ENCODE results near the gene IMP4.

The IMP4 gene

GRCh38 chr2:130336877-130337734 lies 5.6 kb upstream of the IMP4 start:
- peak; percentile 14 for DNase-seq

GRCh38 chr2:130337735-130338325 lies 4.9 kb upstream of the IMP4 start:
- DNase-seq, result no peak

- DNase-seq, result no peak
Observed at GRCh38 chr2:130338793-130339345, 3.8 kb upstream of the IMP4 start.

GRCh38 chr2:130339885-130340745 lies 2.6 kb upstream of the IMP4 start:
- DNase-seq, result no peak

- peak; percentile 15 for DNase-seq
Observed at GRCh38 chr2:130341562-130342019, 1.1 kb upstream of the IMP4 start.

GRCh38 chr2:130342020-130342532 lies 621 bp upstream of the IMP4 start:
- DNase-seq, result peak; percentile 85

- no peak for DNase-seq
Observed at GRCh38 chr2:130344578-130344977, 1.9 kb downstream of the IMP4 start.

- DNase-seq, result no peak
Observed at GRCh38 chr2:130345091-130345490, 2.4 kb downstream of the IMP4 start.

GRCh38 chr2:130345611-130346010 lies 2.9 kb downstream of the IMP4 start:
- no peak for DNase-seq

- DNase-seq, result no peak
Observed at GRCh38 chr2:130346041-130346740, 3.5 kb downstream of the IMP4 start.

- DNase-seq, result no peak
Observed at GRCh38 chr2:130346741-130347066, 4.0 kb downstream of the IMP4 start.

GRCh38 chr2:130347220-130347925 lies 4.7 kb downstream of the IMP4 start:
- DNase-seq, result no peak

- DNase-seq, result no peak
Observed at GRCh38 chr2:130349174-130349573, 6.5 kb downstream of the IMP4 start.

- no peak for DNase-seq
Observed at GRCh38 chr2:130351711-130352110, 9.0 kb downstream of the IMP4 start.

GRCh38 chr2:130352237-130352636 lies 9.5 kb downstream of the IMP4 start:
- DNase-seq, result no peak

GRCh38 chr2:130353291-130354138 lies 10.8 kb downstream of the IMP4 start:
- DNase-seq, result no peak

- DNase-seq, result no peak
Observed at GRCh38 chr2:130354139-130354428, 11.4 kb downstream of the IMP4 start.

GRCh38 chr2:130355172-130355577 lies 12.5 kb downstream of the IMP4 start:
- no peak for DNase-seq

GRCh38 chr2:130355578-130356431 lies 13.1 kb downstream of the IMP4 start, which contains the start of gene PTPN18:
TSS of gene PTPN18 (plus strand) at chr2:130356056. CDS start at chr2:130356108, 52 bp downstream.
- DNase-seq, result peak; percentile 58

- DNase-seq, result no peak
Observed at GRCh38 chr2:130357864-130358263, 15.2 kb downstream of the IMP4 start.
